SK-N-SH (cell line): Measurements from ENCODE around the gene FABP7. TPM values are rescaled to one million over a fixed set of nuclear protein-coding genes. Genes with fewer than 3 reads are reported as not detected.
"Not testable (repeated sequence)": the region's sequence is repeated elsewhere in the genome, so short reads cannot be mapped to it uniquely, and the experiment has no call there.

ENCODE experiments used
- CTCF ChIA-PET: fragments of 300-600, 350-600 bp; formaldehyde crosslinking; extraction: SDS; loops from one replicate; lab custom pipeline; 2021; lab: Yijun Ruan, JAX
- POLR2A ChIA-PET: fragments of 350-600 bp; sonication (Branson Sonifier 250); formaldehyde crosslinking; extraction: SDS; loops from one replicate; lab custom pipeline; 2020; ENCODE audit warnings: antibody characterized with exemption, inconsistent platforms; lab: Yijun Ruan, JAX
- DNase-seq: peaks from one replicate; pipeline ENCODE4 v3.0.0; 2012
- H2AFZ ChIP-seq: fragments of 200-600 bp; sonication (generic); 2 replicates; pipeline ENCODE4 v1.8.1; 2016; ENCODE audit warnings: antibody characterized with exemption, mild to moderate bottlenecking, low read depth
- H3F3A ChIP-seq: fragments of 200-600 bp; sonication (generic); replicated peaks from 2 replicates; pipeline ENCODE3; 2016; ENCODE audit warnings: antibody characterized with exemption, mild to moderate bottlenecking; ENCODE audit not compliant: insufficient read depth
- H3K27ac ChIP-seq, 2 experiments: fragments of 200-500 bp in 1 of 2; fragments of 200-600 bp in 1 of 2; sonication (Bioruptor generic) in 1 of 2; sonication (generic), shearing (Covaris generic) in 1 of 2; 2 replicates each; pipeline versions ENCODE4 v1.5.1 to v1.6.1; 2014 to 2016; ENCODE audit warnings: low read depth in 2 of 2, inconsistent platforms in 1 of 2, low read length in 1 of 2, mild to moderate bottlenecking in 1 of 2, mixed read lengths in 1 of 2
- H3K27me3 ChIP-seq: fragments of 200-600 bp; sonication (generic), shearing (Covaris generic); 2 replicates; pipeline ENCODE4 v1.6.1; 2016; ENCODE audit warnings: mixed run types; ENCODE audit not compliant: insufficient read depth
- H3K36me3 ChIP-seq, 2 experiments: fragments of 200-500 bp in 1 of 2; fragments of 200-600 bp in 1 of 2; sonication (Bioruptor generic) in 1 of 2; sonication (generic) in 1 of 2; replicated peaks in 1 of 2; 2 replicates each; pipeline versions ENCODE3 to v1.5.1; 2014 to 2016; ENCODE audit warnings: low read length in 1 of 2, mild to moderate bottlenecking in 1 of 2; ENCODE audit not compliant: insufficient read depth in 2 of 2, control insufficient read depth in 1 of 2
- H3K4me1 ChIP-seq, 2 experiments: fragments of 200-500 bp in 1 of 2; fragments of 200-600 bp in 1 of 2; sonication (Bioruptor generic) in 1 of 2; sonication (generic), shearing (Covaris generic) in 1 of 2; 2 replicates each; pipeline versions ENCODE4 v1.5.1 to v1.6.1; 2014 to 2016; ENCODE audit warnings: low read depth in 1 of 2, low read length in 1 of 2, mixed run types in 1 of 2; ENCODE audit not compliant: insufficient read depth in 2 of 2, control insufficient read depth in 1 of 2
- H3K4me2 ChIP-seq: fragments of 200-600 bp; sonication (generic), shearing (Covaris generic); 2 replicates; pipeline ENCODE4 v1.6.1; 2017; ENCODE audit warnings: mixed run types
- H3K4me3 ChIP-seq, 2 experiments: fragments of 200-500 bp in 1 of 2; fragments of 200-600 bp in 1 of 2; sonication (Bioruptor generic) in 1 of 2; sonication (generic), shearing (Covaris generic) in 1 of 2; 2 replicates each; pipeline versions ENCODE4 v1.5.1 to v1.8.1; 2014 to 2016; ENCODE audit warnings: low read depth in 2 of 2, inconsistent platforms in 1 of 2, low read length in 1 of 2, mild to moderate bottlenecking in 1 of 2, mixed read lengths in 1 of 2, moderate library complexity in 1 of 2
- H3K79me2 ChIP-seq: fragments of 200-600 bp; sonication (generic); 2 replicates; pipeline ENCODE4 v1.8.1; 2017; ENCODE audit warnings: mild to moderate bottlenecking; ENCODE audit not compliant: insufficient read depth
- H3K9ac ChIP-seq: fragments of 200-600 bp; sonication (generic); 2 replicates; pipeline ENCODE4 v1.6.1; 2017; ENCODE audit warnings: mixed run types
- H3K9me2 ChIP-seq: fragments of 200-600 bp; sonication (generic); 2 replicates; pipeline ENCODE4 v1.6.1; 2017; ENCODE audit warnings: mixed run types
- H3K9me3 ChIP-seq: fragments of 200-600 bp; sonication (generic); 2 replicates; pipeline ENCODE4 v1.6.1; 2017; ENCODE audit warnings: mixed run types, mild to moderate bottlenecking, moderate library complexity
- H4K20me1 ChIP-seq: fragments of 200-600 bp; sonication (generic); 2 replicates; pipeline ENCODE4 v1.6.1; 2017; ENCODE audit warnings: mild to moderate bottlenecking, mixed run types; ENCODE audit not compliant: insufficient read depth
- EP300 ChIP-seq, 2 experiments: IDR thresholded peaks; 2 replicates each; pipeline versions ENCODE4 v1.4.0 to v1.6.1; 2012; ENCODE audit warnings: borderline replicate concordance in 1 of 2, low read depth in 1 of 2, low read length in 1 of 2
- FOSL2 ChIP-seq: IDR thresholded peaks from 2 replicates; pipeline ENCODE4 v1.4.0; 2012; ENCODE audit warnings: low read depth, mild to moderate bottlenecking, moderate library complexity, borderline replicate concordance
- FOXJ3 ChIP-seq: sonication (generic); formaldehyde crosslinking; IDR thresholded peaks from 2 replicates; pipeline ENCODE4 v1.5.1; 2020; ENCODE audit warnings: mild to moderate bottlenecking, missing genetic modification reagents
- FOXM1 ChIP-seq: IDR thresholded peaks from 2 replicates; pipeline ENCODE4 v1.4.0; 2012; ENCODE audit warnings: low read depth, mild to moderate bottlenecking
- IRF3 ChIP-seq: fragments of 150-350 bp; IDR thresholded peaks from 2 replicates; pipeline ENCODE4 v1.6.1; 2016; ENCODE audit warnings: mild to moderate bottlenecking, low read depth, low read length
- MEF2A ChIP-seq: IDR thresholded peaks from 2 replicates; pipeline ENCODE4 v1.4.0; 2012; ENCODE audit warnings: low read depth, borderline replicate concordance
- MXI1 ChIP-seq: IDR thresholded peaks from 2 replicates; pipeline ENCODE4 v1.6.1; 2012; ENCODE audit warnings: mild to moderate bottlenecking, low read depth, low read length, improper control_type of control experiment
- NFIC ChIP-seq: IDR thresholded peaks from 2 replicates; pipeline ENCODE4 v1.4.0; 2012; ENCODE audit warnings: borderline replicate concordance
- NRF1 ChIP-seq: IDR thresholded peaks from 2 replicates; pipeline ENCODE4 v1.6.1; 2012; ENCODE audit warnings: low read depth, mild to moderate bottlenecking, low read length
- RCOR1 ChIP-seq: fragments of 150-350 bp; IDR thresholded peaks from 2 replicates; pipeline ENCODE4 v1.6.1; 2017; ENCODE audit warnings: antibody characterized with exemption, low read length
- REST ChIP-seq: IDR thresholded peaks from 2 replicates; pipeline ENCODE4 v1.6.1; 2012; ENCODE audit warnings: mild to moderate bottlenecking, low read depth, low read length, moderate library complexity
- SIN3A ChIP-seq: IDR thresholded peaks from 2 replicates; pipeline ENCODE4 v1.6.1; 2012; ENCODE audit warnings: low read depth, mild to moderate bottlenecking, low read length, moderate library complexity, borderline replicate concordance
- SMC3 ChIP-seq: IDR thresholded peaks from 2 replicates; pipeline ENCODE4 v1.6.1; 2012; ENCODE audit warnings: low read depth, low read length, improper control_type of control experiment
- TAF1 ChIP-seq: IDR thresholded peaks from 2 replicates; pipeline ENCODE4 v1.6.1; 2012; ENCODE audit warnings: low read depth, mild to moderate bottlenecking, low read length, moderate library complexity, borderline replicate concordance
- TEAD4 ChIP-seq: IDR thresholded peaks from 2 replicates; pipeline ENCODE4 v1.4.0; 2012; ENCODE audit warnings: mild to moderate bottlenecking, borderline replicate concordance; ENCODE audit not compliant: insufficient read depth
- USF1 ChIP-seq: IDR thresholded peaks from 2 replicates; pipeline ENCODE4 v1.4.0; 2012; ENCODE audit warnings: low read depth, borderline replicate concordance
- USF2 ChIP-seq: fragments of 150-350 bp; IDR thresholded peaks from 2 replicates; pipeline ENCODE4 v1.6.1; 2017; ENCODE audit warnings: antibody characterized with exemption, low read length, low read depth, borderline replicate concordance
- YY1 ChIP-seq: IDR thresholded peaks from 2 replicates; pipeline ENCODE4 v1.4.0; 2012; ENCODE audit warnings: low read depth, mild to moderate bottlenecking
- WGBS: methylation state at CpG from one replicate; pipeline ENCODE4 v1.1.6; 2017; ENCODE audit warnings: low lambda C conversion rate; 5-methylcytosine and 5-hydroxymethylcytosine counted together
- polyA plus RNA-seq, 3 experiments: library from polyadenylated mRNA; depleted of rRNA; stranded (reverse); fragments of >200 nt; gene quantifications; 2 replicates each; pipeline ENCODE4 v1.2.3, GENCODE V29; 2012

Gene FABP7
- polyA plus RNA-seq, 1 of the 3 experiments (the other 2 are of a cell fraction), result not detected

DNA sequence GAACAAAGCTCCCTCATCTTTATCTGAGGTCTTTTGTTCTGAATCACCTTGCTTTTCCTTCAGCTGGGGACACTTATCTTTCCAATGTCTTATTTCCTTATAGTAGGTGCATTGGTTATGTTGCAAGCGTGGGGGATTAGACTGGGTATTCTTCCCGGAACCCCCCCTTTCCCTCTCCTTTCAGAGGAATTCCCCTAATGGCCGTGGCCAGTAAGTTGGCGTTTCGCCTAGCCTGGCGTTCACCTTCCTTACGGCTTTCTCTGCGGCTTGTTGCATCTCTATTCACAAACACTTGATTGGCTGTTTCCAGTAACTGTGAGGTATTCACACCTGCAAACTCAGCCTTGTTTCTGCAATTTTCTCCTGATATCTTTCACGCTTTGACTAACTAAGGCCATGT, 32.8 kb upstream of the FABP7 start:
- Histone ChIP-seq H3K27me3 (peaks cover 8% of the 10 kb centered on the region; the same call in 1 of the 2 replicates), H3K4me3 (no peak overlapping the region), H3K36me3 (no peaks in the 10 kb centered on the region), H3K4me1 (no peaks in the 10 kb centered on the region), H3K9me3 (no peaks in the 10 kb centered on the region; the same call in 1 of the 2 replicates), H3K27ac (no peak overlapping the region), H3K79me2 (no peaks in the 10 kb centered on the region), H3K4me2 (no peak overlapping the region), H3K9me2 (no peaks in the 10 kb centered on the region), H3F3A (no peaks in the 10 kb centered on the region), H3K9ac (no peak overlapping the region), H4K20me1 (no peaks in the 10 kb centered on the region), H2AFZ (no peak overlapping the region)
- 43% methylated on average over 9 of the region's 9 CpGs for WGBS
- CTCF ChIA-PET, result interaction anchor here (0.6 kb wide), 1 partner anchor 512 kb away, joined by 5 read pairs; no protein-coding TSS in a partner anchor
- no peak for DNase-seq
- POLR2A ChIA-PET, result no interaction called here
- TF ChIP-seq RCOR1 (no peak), MXI1 (no peak)

DNA sequence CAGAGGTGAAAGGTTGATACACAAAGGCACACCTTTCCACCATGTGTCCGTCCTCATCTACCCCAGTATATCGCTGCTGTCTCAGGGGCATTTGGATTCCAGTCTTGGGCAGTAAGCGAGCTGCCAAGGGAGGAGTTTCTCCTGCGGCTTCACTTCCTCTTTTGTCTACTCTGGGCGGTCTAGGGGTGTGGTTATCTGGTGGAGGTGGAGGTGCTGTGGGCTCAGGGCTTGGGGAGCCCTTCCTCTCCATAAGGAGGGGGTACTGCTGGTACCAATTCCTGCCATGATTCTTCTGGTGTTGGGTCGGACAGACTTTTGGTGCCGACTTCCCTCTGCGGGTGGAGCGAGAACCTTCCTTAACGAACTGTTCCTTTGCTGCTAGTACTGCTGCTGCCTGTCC, 31.9 kb upstream of the FABP7 start:
- no peak for DNase-seq
- H3K4me3 ChIP-seq, result no peak overlapping the region
- no peak overlapping the region for H3K27ac ChIP-seq
- H3K9ac ChIP-seq, result no peak overlapping the region
- H3K27me3 ChIP-seq, result peaks cover 8% of the 10 kb centered on the region; the same call in 1 of the 2 replicates
- no peaks in the 10 kb centered on the region for H3K36me3 ChIP-seq
- no peak overlapping the region for H2AFZ ChIP-seq
- no peaks in the 10 kb centered on the region for H3F3A ChIP-seq
- ChIA-PET CTCF (no interaction called here), POLR2A (no interaction called here)
- H3K4me2 ChIP-seq, result no peak overlapping the region
- TF ChIP-seq NRF1 (no peak), USF2 (no peak), REST (no peak), EP300 (IDR thresholded peaks at IDR 0.05; ENCODE audit: borderline replicate concordance in 1 of 2, low read depth in 1 of 2, low read length in 1 of 2) (no peak), SIN3A (no peak), NFIC (no peak), SMC3 (no peak), YY1 (no peak), TAF1 (no peak), USF1 (no peak), FOXJ3 (CRISPR knock-in tag) (no peak), IRF3 (no peak), FOSL2 (no peak), TEAD4 (no peak), MEF2A (no peak), RCOR1 (no peak), FOXM1 (no peak)
- no peaks in the 10 kb centered on the region for H4K20me1 ChIP-seq
- H3K79me2 ChIP-seq, result no peaks in the 10 kb centered on the region
- H3K9me3 ChIP-seq, result no peaks in the 10 kb centered on the region; the same call in 1 of the 2 replicates
- 24% methylated on average over 5 of the region's 10 CpGs for WGBS
- H3K9me2 ChIP-seq, result no peaks in the 10 kb centered on the region
- H3K4me1 ChIP-seq, result no peaks in the 10 kb centered on the region

DNA sequence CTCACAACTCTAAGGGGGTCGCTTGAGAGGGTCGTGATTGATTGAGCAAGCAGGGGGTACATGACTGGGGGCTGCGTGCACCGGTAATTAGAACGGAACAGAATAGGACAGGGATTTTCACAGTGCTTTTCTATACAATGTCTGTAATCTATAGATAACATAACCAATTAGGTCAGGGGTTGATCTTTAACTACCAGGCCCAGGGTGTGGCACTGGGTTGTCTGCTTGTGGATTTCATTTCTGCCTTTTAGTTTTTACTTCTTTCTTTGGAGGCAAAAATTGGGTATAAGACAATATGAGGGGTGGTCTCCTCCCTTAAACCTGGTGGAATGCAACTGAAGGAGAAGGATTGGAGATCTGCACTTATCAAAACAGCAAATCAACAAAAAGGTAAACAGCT, 30.6 kb upstream of the FABP7 start:
- H3K79me2 ChIP-seq, H3K4me2 ChIP-seq, H3K27me3 ChIP-seq, H3K9ac ChIP-seq, H3K27ac ChIP-seq, H2AFZ ChIP-seq, H3K9me3 ChIP-seq, H3K9me2 ChIP-seq, H3K4me1 ChIP-seq, H3F3A ChIP-seq, DNase-seq, H3K4me3 ChIP-seq, POLR2A ChIA-PET, H3K36me3 ChIP-seq, H4K20me1 ChIP-seq: not testable (repeated sequence)
- 17% methylated on average over 5 of the region's 5 CpGs for WGBS
- CTCF ChIA-PET, result interaction anchor here (0.8 kb wide), 1 partner anchor 91 kb away, joined by 3 read pairs; no protein-coding TSS in a partner anchor
